IMR-90 (cell line): Measurements from ENCODE around the gene MOB2.
A peak's percentile ranks its signal among the peaks of the same experiment; 100 is the strongest.

ENCODE experiments used
- BHLHE40 ChIP-seq: fragments of 150-350 bp; IDR thresholded peaks from 2 replicates; pipeline ENCODE4 v1.6.1; 2016; ENCODE audit warnings: mild to moderate bottlenecking, low read depth, low read length
- CTCF ChIP-seq: conservative IDR thresholded peaks from 2 replicates; pipeline ENCODE4 v1.5.1; 2012; ENCODE audit warnings: mild to moderate bottlenecking, low read depth, low read length, improper control_type of control experiment
- FOS ChIP-seq: fragments of 150-350 bp; IDR thresholded peaks from 2 replicates; pipeline ENCODE4 v1.6.1; 2016; ENCODE audit warnings: low read depth, low read length
- MAZ ChIP-seq: IDR thresholded peaks from 2 replicates; pipeline ENCODE4 v1.6.1; 2012; ENCODE audit warnings: low read depth, mild to moderate bottlenecking, low read length, improper control_type of control experiment, moderate library complexity, borderline replicate concordance
- POLR2A ChIP-seq: IDR thresholded peaks from 2 replicates; pipeline ENCODE4 v1.6.1; 2012; ENCODE audit warnings: mild to moderate bottlenecking, low read depth, low read length

- peak; percentile 21; the same call in 1 of the 2 replicates for TF ChIP-seq CTCF
- TF ChIP-seq BHLHE40 = no peak
- TF ChIP-seq MAZ = no peak
- no peak for TF ChIP-seq POLR2A
- TF ChIP-seq FOS = no peak
Measured at GRCh38 chr11:1453611-1454034, 33.0 kb downstream of the MOB2 start.
